ENCODE measurements around the gene UGT2B7.

DNA sequence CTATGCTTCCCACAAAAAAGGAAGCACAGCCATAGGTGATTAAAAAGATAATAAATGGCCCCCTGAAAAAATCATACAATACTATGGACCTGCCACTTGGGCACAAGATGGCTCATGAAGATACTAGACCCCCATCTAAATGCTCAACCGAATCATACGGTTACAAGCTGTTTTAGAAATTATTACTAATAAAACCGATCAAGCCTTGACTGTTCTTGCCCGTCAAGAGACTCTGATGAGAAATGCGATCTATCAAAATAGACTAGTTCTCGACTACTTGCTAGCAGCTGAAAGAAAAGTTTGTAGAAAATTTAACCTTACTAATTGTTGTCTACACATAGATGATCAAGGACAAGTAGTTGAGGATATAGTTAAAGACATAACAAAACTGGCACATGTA is 40.1 kb upstream of the UGT2B7 start:
- TF ChIP-seq FOXJ3 (CRISPR knock-in tag; IDR thresholded peaks at IDR 0.05): no peak
- TF ChIP-seq, protein P1, sequence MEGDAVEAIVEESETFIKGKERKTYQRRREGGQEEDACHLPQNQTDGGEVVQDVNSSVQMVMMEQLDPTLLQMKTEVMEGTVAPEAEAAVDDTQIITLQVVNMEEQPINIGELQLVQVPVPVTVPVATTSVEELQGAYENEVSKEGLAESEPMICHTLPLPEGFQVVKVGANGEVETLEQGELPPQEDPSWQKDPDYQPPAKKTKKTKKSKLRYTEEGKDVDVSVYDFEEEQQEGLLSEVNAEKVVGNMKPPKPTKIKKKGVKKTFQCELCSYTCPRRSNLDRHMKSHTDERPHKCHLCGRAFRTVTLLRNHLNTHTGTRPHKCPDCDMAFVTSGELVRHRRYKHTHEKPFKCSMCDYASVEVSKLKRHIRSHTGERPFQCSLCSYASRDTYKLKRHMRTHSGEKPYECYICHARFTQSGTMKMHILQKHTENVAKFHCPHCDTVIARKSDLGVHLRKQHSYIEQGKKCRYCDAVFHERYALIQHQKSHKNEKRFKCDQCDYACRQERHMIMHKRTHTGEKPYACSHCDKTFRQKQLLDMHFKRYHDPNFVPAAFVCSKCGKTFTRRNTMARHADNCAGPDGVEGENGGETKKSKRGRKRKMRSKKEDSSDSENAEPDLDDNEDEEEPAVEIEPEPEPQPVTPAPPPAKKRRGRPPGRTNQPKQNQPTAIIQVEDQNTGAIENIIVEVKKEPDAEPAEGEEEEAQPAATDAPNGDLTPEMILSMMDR (IDR thresholded peaks at IDR 0.05): no peak
- TF ChIP-seq POLR2AphosphoS5 (IDR thresholded peaks at IDR 0.05; ENCODE audit: low read depth, low read length): no peak
- TF ChIP-seq, protein P2, sequence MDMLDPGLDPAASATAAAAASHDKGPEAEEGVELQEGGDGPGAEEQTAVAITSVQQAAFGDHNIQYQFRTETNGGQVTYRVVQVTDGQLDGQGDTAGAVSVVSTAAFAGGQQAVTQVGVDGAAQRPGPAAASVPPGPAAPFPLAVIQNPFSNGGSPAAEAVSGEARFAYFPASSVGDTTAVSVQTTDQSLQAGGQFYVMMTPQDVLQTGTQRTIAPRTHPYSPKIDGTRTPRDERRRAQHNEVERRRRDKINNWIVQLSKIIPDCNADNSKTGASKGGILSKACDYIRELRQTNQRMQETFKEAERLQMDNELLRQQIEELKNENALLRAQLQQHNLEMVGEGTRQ (IDR thresholded peaks at IDR 0.05; ENCODE audit: borderline replicate concordance, low read depth, low read length): no peak
- TF ChIP-seq, protein P3, sequence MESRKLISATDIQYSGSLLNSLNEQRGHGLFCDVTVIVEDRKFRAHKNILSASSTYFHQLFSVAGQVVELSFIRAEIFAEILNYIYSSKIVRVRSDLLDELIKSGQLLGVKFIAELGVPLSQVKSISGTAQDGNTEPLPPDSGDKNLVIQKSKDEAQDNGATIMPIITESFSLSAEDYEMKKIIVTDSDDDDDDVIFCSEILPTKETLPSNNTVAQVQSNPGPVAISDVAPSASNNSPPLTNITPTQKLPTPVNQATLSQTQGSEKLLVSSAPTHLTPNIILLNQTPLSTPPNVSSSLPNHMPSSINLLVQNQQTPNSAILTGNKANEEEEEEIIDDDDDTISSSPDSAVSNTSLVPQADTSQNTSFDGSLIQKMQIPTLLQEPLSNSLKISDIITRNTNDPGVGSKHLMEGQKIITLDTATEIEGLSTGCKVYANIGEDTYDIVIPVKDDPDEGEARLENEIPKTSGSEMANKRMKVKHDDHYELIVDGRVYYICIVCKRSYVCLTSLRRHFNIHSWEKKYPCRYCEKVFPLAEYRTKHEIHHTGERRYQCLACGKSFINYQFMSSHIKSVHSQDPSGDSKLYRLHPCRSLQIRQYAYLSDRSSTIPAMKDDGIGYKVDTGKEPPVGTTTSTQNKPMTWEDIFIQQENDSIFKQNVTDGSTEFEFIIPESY (IDR thresholded peaks at IDR 0.05; ENCODE audit: borderline replicate concordance, low read depth): no peak
- no peak for TF ChIP-seq JUND (IDR thresholded peaks at IDR 0.05)
- TF ChIP-seq TAF1 (IDR thresholded peaks at IDR 0.05; ENCODE audit: borderline replicate concordance, low read depth, low read length): no peak
- TF ChIP-seq EP300 (IDR thresholded peaks at IDR 0.05; ENCODE audit: borderline replicate concordance in 1 of 2, low read depth in 1 of 2, low read length in 1 of 2): no peak
- TF ChIP-seq SIN3A (IDR thresholded peaks at IDR 0.05; ENCODE audit: borderline replicate concordance, low read depth, low read length): no peak

All from SK-N-SH (cell line).